HG03521 (cell line): Measurements from ENCODE around the gene MYCBPAP.

ENCODE experiments used
- ATAC-seq: cut with Tn5 transposase; IDR thresholded peaks from one replicate; pipeline ENCODE4 v1.9.1; 2021; ENCODE audit warnings: mild to moderate bottlenecking, moderate library complexity; ENCODE audit not compliant: unreplicated experiment

The MYCBPAP gene

GRCh38 chr17:50484386-50485155, 23.7 kb upstream of the MYCBPAP start:
- no peak for ATAC-seq

DNA sequence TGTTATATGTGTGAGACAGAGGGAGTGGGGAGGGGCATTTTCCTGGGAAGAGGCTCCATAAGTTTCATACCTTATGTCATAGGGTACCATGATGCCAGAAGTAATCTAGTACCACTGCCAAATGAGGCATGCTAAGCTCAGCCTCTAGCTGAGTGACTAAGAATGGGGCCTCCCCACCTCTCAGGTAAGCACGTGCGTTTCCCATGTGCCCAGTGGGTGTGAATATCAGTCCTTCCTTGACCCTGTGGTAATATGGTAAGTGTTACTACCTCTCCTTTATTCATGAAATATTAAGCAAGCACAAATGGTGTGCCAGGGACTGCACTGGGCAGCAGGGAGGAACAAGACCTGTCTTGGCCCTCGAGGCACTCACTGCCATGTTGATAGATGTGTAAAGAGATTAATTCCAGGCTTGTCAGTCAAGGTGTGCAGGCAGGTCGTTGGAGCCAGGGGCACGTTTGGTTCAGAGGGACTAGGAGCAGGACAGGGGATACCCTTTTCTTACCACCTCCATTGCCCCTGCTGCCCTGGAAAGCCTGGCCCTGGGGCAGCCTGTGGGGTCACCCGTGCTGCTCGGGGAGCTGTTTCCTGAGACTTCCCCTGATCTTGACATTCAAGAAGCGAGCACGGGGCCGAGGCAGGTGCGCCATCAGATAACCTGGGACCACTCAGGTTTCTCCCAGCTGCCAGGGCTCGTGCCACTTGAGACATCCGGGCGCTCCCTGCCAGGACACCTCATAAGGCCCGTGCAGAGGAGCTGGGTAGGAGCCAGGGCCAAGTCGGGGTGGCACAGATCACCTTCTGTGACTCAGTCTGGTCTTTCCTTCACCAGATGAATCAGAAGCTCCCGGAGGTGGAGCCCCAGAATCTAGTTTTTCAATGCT, 20.8 kb upstream of the MYCBPAP start:
- ATAC-seq: no peak

GRCh38 chr17:50488880-50489279, 19.4 kb upstream of the MYCBPAP start:
- no peak for ATAC-seq

DNA sequence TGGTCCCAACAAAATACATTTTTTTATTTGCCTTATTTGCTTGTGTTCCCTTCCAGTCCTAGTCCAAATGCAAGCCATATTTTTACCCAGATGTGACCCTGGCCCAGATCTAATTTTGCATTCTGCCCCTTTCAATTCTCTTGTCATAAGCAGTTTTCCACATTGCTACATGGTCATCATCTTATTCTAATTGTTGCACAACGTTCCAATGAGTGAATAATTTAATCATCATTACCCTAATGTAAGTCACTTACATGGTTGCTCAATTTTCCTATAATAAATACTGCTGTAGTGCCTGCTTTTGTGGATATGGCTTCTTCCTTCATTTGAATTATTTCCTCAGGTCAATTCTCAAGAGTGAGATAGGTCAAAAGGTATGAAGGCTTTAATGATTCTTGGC, 16.7 kb upstream of the MYCBPAP start:
- ATAC-seq: no peak

- ATAC-seq: no peak
Measured at GRCh38 chr17:50492214-50492613, 16.0 kb upstream of the MYCBPAP start.

GRCh38 chr17:50493744-50494143, 14.5 kb upstream of the MYCBPAP start:
- ATAC-seq: no peak

DNA sequence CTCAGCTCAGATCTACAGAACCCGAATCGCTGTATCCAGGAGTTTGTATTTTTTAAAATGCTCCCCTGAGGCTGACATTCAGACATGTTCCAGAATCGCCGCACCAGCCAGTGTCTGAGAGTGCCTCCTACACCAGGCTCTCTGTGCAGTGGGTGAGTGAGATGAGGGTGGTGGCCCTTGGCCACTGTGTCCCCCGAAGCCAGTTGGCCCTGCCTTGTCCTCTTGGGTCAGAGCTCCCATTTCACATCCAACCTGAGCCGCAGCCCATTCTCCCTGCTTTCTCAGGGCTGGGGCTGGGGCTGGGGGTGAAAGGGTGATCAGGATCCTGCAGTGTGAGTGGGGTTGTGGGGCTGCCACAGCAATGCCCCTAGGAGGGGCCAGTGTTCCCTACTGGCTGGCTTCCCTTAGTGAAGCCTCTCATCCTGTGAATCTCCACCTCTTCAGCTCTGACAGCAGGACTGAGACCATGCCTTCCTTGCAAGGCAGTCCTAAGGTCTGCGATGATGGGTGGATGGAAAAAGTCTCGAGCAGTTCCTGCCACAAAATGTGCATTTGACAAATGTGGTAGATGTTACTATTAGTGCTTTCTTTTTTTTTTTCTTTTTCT, 12.9 kb upstream of the MYCBPAP start:
- ATAC-seq: no peak

- ATAC-seq: no peak
Measured at GRCh38 chr17:50495918-50496317, 12.3 kb upstream of the MYCBPAP start.

- ATAC-seq: no peak
Measured at GRCh38 chr17:50498021-50498874, 10.0 kb upstream of the MYCBPAP start.

DNA sequence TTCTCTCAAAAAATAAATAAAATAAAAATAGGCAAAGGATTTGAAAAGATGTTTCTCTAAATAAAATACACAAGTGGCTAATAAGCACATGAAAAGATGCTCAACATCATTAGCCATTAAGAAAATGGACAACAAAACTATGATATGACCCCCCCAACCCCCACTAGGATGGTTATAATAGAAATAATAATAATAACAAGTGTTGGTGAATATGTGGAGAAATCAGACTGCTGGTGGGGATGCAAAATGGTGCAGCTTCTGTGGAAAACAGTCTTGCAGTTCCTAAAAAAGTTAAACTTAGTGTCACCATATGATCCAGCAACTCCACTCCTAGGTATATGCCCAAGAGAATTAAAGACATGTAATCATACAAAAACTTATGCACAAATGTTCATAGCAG, 9.0 kb upstream of the MYCBPAP start:
- ATAC-seq: no peak

GRCh38 chr17:50499721-50500120, 8.5 kb upstream of the MYCBPAP start:
- ATAC-seq: no peak

DNA sequence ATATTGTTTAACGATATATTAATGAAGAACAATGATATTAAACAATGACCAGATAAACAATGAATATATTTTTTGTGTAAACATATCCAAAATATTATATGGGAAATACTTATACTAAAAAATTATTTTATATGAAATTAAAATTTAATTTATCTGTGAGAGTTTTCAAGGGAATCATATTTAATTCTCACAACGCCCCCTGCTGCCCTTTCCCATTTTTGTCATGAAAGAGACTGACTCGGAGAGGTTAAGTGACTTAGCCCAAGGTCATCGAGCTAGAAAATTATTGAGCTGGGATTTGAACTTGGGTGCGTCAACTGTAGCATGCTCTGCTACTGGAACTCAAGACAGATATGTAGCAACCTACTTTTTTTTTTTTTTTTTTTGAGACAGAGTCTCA, 7.2 kb upstream of the MYCBPAP start:
- no peak for ATAC-seq

DNA sequence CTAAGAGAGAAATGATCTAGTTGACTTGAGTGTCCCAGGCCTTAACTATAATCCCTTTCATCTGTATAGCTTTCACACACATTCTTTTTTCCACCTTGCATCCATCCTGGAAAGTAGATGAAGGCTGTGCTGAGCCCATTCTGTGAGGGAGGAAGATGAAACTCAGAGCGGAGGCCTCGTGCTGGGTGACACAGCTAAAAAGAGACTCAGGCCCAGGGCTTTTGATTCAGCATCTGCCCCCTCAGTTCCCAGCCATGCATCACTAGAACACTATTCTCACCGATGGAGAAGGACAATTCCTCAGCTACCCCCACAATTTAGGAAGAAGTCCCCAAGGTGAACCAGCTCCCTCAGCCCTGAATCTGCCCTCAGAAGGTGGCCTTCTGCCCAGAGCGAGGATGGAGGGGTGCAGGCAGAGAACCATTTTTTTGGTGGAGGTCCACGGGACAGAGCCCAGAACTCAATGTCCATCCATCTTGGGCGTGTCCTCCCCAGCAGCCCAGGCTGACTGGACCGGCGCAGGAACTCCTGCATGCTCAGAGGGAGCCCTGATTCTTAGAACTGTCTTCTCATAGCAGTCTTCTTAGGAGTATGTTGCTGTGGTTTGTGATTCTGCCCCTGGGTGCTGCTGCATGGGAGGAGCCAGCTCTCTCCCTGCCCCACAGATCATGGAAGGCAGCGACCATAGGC, 5.8 kb upstream of the MYCBPAP start:
- ATAC-seq: no peak

DNA sequence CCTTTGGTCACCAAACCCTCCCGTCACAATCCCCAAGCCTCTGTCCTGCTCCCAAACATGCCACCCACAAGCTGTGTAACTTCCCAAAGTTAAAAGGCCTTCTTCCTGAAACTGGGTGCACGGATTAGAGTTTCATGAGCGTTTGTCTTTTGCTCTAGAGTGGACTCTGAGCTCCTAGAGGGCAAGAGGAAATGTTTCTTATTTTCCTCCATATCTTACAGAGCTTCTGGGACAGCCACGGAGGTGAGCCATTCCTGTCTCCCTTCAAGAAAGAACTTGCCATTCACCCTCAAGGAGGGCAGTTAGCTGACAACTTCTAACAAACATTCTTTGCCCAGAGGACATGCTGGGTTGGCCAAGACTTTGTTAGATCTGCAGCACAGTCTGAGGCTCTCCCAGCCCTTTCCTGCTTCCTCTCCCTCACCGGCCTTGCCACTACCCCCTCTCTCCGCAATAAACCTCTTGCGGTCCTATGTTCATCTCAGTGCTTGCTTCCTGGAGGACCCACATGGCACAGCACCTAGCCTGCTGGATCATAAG, 2.6 kb upstream of the MYCBPAP start:
- no peak for ATAC-seq

DNA sequence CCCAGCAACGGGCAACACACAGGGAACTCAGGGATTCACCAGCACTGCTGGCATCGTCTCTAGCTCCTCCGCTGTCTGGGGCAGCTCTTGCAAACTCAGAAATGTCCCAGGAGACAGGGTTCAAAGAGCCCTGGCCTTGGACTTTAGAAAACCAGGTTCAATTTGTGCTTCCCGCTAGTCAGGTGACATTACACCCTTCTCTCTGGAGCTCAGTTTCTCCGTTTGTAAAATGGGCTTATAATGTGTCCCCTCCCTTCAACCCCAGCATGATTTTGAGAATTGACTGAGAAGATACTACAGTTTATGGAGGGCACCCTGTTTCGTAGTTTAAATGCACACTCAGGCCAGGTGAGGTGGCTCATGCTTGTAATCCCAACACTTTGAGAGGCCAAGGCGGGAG, 1.9 kb upstream of the MYCBPAP start:
- no peak for ATAC-seq

DNA sequence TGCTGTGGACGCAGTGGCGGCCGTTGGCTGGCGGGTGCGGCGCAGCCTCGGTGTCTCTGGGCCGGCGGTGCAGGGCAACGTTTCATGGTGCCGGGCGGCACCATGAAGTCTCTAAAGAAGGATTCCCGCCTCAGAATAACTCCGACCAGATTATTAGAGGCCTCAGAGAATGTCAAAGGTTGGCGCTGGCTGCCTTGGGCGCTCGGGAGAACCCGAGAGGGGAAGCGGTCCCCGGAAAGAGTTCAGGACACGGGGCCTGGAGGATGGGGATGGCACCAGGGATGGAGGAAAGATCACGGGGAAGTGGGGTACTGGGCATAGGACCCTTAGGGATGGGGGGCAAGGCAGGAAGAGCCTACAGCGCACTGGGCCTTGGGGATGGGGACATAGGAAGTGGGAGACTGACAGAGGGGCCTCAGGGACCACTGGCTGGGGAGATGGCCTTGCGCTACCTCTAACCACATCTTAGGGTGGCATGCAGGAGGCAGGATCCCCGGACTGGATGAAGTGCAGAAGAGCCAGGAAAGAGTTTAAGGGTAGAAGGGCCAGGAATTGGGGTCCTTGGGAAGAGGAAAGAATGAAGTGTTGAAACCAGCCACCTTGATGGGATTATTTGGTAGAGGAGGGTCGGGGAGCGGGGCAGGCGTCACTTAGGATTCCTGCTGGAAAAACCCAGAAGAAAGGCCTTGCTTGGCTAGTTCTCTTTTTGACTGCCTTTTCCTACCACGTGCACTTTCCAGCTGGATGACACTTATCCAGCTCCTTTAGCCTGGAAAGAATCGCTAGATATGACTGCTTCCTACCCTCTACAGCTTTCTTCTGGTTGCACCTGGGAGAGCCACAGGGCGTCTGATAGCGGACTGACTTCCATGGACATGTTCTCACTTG, 578 bp downstream of the MYCBPAP start:
- no peak for ATAC-seq

- ATAC-seq: peak; percentile 58
Measured at GRCh38 chr17:50511058-50511457, 2.8 kb downstream of the MYCBPAP start.

DNA sequence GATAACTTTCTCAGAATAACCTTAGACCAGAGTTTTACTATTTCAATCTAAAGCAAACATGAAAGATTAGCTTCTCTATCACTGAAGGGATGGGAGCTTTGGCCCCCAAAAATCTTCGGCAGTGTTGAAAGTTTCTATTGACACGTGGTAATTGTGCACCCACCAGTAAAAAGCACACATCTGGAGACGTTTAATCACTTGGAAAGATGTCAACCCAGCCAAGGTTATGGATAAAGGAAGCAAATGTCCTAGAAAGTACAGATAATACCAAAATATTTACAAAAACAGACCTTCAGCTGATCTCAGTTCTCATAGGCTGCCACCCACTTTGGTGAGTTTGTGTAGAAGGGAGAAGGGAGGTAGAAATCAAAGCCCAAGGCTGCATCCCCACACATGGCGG, 5.3 kb downstream of the MYCBPAP start:
- ATAC-seq: no peak

GRCh38 chr17:50514388-50514787, 6.1 kb downstream of the MYCBPAP start:
- ATAC-seq: no peak
